Duodenal mucosa (tissue), 2 donors: ENCODE measurements around the gene NELFCD.
"Not testable (repeated sequence)": the region's sequence is repeated elsewhere in the genome, so short reads cannot be mapped to it uniquely, and the experiment has no call there.

ENCODE experiments used
- H3K27ac ChIP-seq: one replicate; pipeline ENCODE4 v1.7.0; 2013; ENCODE audit warnings: low read depth, low read length
- H3K27me3 ChIP-seq, 2 donors: one replicate each; pipeline ENCODE4 v1.7.0; 2013; ENCODE audit warnings: low read length in 2 of 2, control low read depth in 1 of 2; ENCODE audit not compliant: insufficient read depth in 2 of 2, control insufficient read depth in 1 of 2
- H3K36me3 ChIP-seq, 2 donors: one replicate each; pipeline ENCODE4 v1.7.0; 2013; ENCODE audit warnings: low read length in 2 of 2, control low read depth in 1 of 2; ENCODE audit not compliant: insufficient read depth in 2 of 2, control insufficient read depth in 1 of 2
- H3K4me1 ChIP-seq, 2 donors: one replicate each; pipeline ENCODE4 v1.7.0; 2013; ENCODE audit warnings: low read length in 2 of 2, control low read depth in 1 of 2; ENCODE audit not compliant: insufficient read depth in 2 of 2, control insufficient read depth in 1 of 2
- H3K4me3 ChIP-seq, 2 donors: one replicate each; pipeline ENCODE4 v1.7.0; 2013; ENCODE audit warnings: low read length in 2 of 2, low read depth in 1 of 2
- H3K9ac ChIP-seq, 2 donors: one replicate each; pipeline ENCODE4 v1.7.0; 2013; ENCODE audit warnings: low read length in 2 of 2, low read depth in 1 of 2
- H3K9me3 ChIP-seq, 2 donors: one replicate each; pipeline ENCODE4 v1.7.0; 2013; ENCODE audit warnings: low read length in 2 of 2, control low read depth in 1 of 2; ENCODE audit not compliant: control insufficient read depth in 1 of 2

NELFCD gene

DNA sequence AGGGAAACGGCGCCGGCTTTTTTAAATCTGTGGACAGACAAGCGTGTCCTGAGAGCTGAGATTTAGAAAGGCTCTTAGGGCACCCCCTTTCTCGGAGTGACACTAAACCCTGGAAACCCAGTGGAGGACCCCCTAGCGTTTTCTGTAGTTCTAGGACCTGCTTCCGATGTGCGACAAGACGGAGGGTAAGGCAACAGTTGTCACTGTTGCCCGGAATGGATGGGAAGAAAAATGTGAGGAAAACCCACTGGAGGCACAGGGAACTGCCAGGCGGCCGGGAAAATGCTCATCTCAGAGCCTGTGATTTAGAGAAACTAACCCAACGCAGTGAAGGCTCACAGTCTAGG is 51.6 kb downstream of the NELFCD start:
- no peaks in the 10 kb centered on the region for H3K9me3 ChIP-seq
- H3K27ac ChIP-seq, result peak overlapping the region; percentile 61
- peak overlapping the region; percentile 53 to 56 for H3K9ac ChIP-seq
- peak overlapping the region; percentile 56 to 70 for H3K4me3 ChIP-seq
- peaks cover 32 to 48% of the 10 kb centered on the region in 2 donors for H3K4me1 ChIP-seq
- H3K36me3 ChIP-seq, result peaks cover 43 to 56% of the 10 kb centered on the region in 2 donors
- no peaks in the 10 kb centered on the region for H3K27me3 ChIP-seq

DNA sequence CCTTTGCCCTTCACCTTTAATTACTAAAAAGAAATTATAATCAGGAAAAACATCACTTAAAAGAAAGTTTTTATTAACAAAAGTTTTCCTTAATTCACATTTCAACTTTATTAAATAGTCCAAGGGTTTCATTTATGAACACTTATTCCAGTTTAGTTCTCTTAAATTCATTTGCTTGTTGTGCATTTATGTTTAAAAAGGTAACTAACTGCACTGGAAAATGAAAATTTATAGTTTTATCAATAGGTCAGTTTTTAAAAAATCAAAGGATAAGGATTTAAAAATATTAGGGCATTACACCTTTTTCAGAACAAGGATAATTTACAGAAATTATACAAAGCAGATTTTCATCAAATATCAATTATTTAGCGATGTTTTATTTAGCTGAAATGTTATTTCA is 52.0 kb downstream of the NELFCD start:
- no peak overlapping the region for H3K27ac ChIP-seq
- H3K4me3 ChIP-seq, result peak overlapping the region; percentile 56 to 70

GRCh38 chr20:59033616-59034165 is 52.6 kb downstream of the NELFCD start:
- H3K9ac ChIP-seq, result no peak overlapping the region
- no peaks in the 10 kb centered on the region for H3K9me3 ChIP-seq
- H3K4me1 ChIP-seq, result peaks cover 33 to 40% of the 10 kb centered on the region in 2 donors
- H3K27me3 ChIP-seq, result no peaks in the 10 kb centered on the region
- H3K36me3 ChIP-seq, result peaks cover 40 to 54% of the 10 kb centered on the region in 2 donors
- H3K27ac ChIP-seq, result no peak overlapping the region
- H3K4me3 ChIP-seq, result no peak overlapping the region

More for the DNA sequence above, 52.0 kb downstream of the NELFCD start:
- no peaks in the 10 kb centered on the region for H3K27me3 ChIP-seq
- H3K9ac ChIP-seq, result peak overlapping the region; percentile 53 to 56
- H3K4me1 ChIP-seq, result peaks cover 35 to 44% of the 10 kb centered on the region in 2 donors
- peaks cover 45 to 56% of the 10 kb centered on the region in 2 donors for H3K36me3 ChIP-seq
- no peaks in the 10 kb centered on the region for H3K9me3 ChIP-seq

GRCh38 chr20:59035381-59035780 is 54.3 kb downstream of the NELFCD start:
- Histone ChIP-seq H3K9ac (no peak overlapping the region), H3K27me3 (no peaks in the 10 kb centered on the region), H3K4me3 (no peak overlapping the region), H3K27ac (no peak overlapping the region), H3K36me3 (peaks cover 34 to 42% of the 10 kb centered on the region in 2 donors), H3K9me3 (no peaks in the 10 kb centered on the region), H3K4me1 (peaks cover 24 to 34% of the 10 kb centered on the region in 2 donors)

- H3K27ac ChIP-seq, result no peak overlapping the region
- H3K4me1 ChIP-seq, result peaks cover 23 to 31% of the 10 kb centered on the region in 2 donors
- no peak overlapping the region for H3K4me3 ChIP-seq
- no peaks in the 10 kb centered on the region for H3K27me3 ChIP-seq
- peaks cover 34 to 42% of the 10 kb centered on the region in 2 donors for H3K36me3 ChIP-seq
- no peak overlapping the region for H3K9ac ChIP-seq
- H3K9me3 ChIP-seq, result no peaks in the 10 kb centered on the region
These were observed 56.3 kb downstream of the NELFCD start for GRCh38 chr20:59037386-59037785.

- H3K9me3 ChIP-seq, result no peaks in the 10 kb centered on the region
- no peaks in the 10 kb centered on the region for H3K27me3 ChIP-seq
- H3K27ac ChIP-seq, result no peak overlapping the region
- H3K9ac ChIP-seq, result no peak overlapping the region
- H3K36me3 ChIP-seq, result peaks cover 28 to 35% of the 10 kb centered on the region in 2 donors
- peak overlapping the region; percentile 89 to 94 for H3K4me3 ChIP-seq
- H3K4me1 ChIP-seq, result peaks cover 34 to 37% of the 10 kb centered on the region in 2 donors
These were observed 58.2 kb downstream of the NELFCD start for GRCh38 chr20:59039233-59039632.

GRCh38 chr20:59040667-59041066 is 59.6 kb downstream of the NELFCD start:
- peak overlapping the region; percentile 84 for H3K9ac ChIP-seq
- peaks cover 28 to 37% of the 10 kb centered on the region in 2 donors for H3K4me1 ChIP-seq
- peak overlapping the region; percentile 39 for H3K27ac ChIP-seq
- peak overlapping the region; percentile 89 to 94 for H3K4me3 ChIP-seq
- H3K9me3 ChIP-seq, result no peaks in the 10 kb centered on the region
- no peaks in the 10 kb centered on the region for H3K27me3 ChIP-seq
- peaks cover 20 to 25% of the 10 kb centered on the region in 2 donors for H3K36me3 ChIP-seq

DNA sequence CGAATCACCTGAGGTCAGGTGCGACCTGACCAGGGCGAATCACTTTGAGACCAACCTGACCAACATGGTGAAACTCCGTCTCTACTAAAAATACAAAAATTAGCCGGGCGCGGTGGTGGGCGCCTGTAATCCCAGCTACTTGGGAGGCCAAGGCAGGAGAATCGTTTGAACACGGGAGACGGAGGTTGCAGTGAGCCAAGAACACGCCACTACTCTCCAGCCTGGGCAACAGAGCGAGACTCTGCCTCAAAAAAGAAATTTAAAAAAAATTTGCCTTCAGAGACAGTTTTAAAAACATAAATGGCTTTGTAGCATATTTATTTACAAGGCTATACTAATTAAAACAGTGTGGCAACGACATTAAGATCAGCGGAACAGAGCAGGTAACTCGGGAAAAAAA is 60.4 kb downstream of the NELFCD start:
- Histone ChIP-seq H3K4me3 (peak overlapping the region; percentile 89 to 94), H3K27ac (peak overlapping the region; percentile 88)

GRCh38 chr20:59042151-59042795 is 61.2 kb downstream of the NELFCD start, which contains the start of gene PRELID3B:
TSS of gene PRELID3B (minus strand) at chr20:59042786. CDS start at chr20:59042730, 56 bp downstream.
- Histone ChIP-seq H3K36me3 (peaks cover 6 to 10% of the 10 kb centered on the region in 2 donors), H3K27me3 (no peaks in the 10 kb centered on the region), H3K9ac (peak within 1 kb of the TSS; percentile 84 to 91), H3K27ac (peak within 1 kb of the TSS; percentile 88), H3K9me3 (no peaks in the 10 kb centered on the region), H3K4me3 (peak within 1 kb of the TSS; percentile 89 to 94), H3K4me1 (peaks cover 24 to 43% of the 10 kb centered on the region in 2 donors)

More for the DNA sequence above, 60.4 kb downstream of the NELFCD start:
- peaks cover 23 to 37% of the 10 kb centered on the region in 2 donors for H3K4me1 ChIP-seq
- not testable (repeated sequence) for H3K9me3 ChIP-seq, H3K27me3 ChIP-seq
- peak overlapping the region; percentile 84 to 91 for H3K9ac ChIP-seq
- H3K36me3 ChIP-seq, result peaks cover 12 to 17% of the 10 kb centered on the region in 2 donors

DNA sequence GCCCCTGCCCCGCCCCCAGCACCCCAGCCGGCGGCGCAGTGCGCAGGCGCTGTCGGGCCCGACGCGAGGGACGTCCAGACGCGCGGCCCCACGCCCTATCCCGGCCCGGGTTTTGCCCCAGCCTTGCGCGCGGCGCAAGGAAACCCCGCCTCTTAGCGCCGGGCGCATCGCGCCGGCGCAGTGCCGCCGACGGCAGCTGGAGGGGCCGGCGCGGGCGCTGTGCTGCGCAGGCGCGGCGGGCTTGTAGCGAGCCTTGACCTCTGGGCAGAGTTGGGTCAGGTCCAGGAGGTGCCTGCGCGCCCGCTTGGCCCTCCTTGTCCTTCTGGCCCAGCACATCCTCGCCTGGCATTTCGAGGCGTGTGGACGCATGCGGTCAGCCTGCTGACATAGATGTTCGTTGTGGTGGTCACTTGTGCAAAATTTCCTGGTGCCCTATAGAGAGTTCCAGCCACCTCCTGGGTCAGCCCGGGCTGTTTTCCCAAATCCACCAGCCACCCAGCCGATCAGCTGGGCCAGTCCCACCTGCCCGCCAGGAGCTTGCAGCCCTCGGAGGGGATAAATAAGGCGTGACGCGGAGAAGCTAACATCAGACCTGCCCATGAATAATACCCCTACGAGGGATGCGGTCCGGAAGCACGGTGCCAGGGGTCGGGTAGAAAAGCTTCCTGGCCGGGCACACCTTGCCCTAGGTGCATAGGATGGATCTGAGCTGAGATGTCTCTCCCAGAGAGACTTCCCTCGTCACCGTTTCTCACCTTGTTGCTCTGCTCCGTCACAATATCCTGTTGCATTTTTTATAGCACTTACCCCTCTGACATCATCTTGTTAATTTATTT is 62.0 kb downstream of the NELFCD start:
- H3K9ac ChIP-seq, result peak overlapping the region; percentile 69 to 84
- H3K27ac ChIP-seq, result peak overlapping the region; percentile 88
- peaks cover 0 to 3% of the 10 kb centered on the region in 2 donors for H3K36me3 ChIP-seq
- peak overlapping the region; percentile 89 to 94 for H3K4me3 ChIP-seq
- H3K27me3 ChIP-seq, result no peaks in the 10 kb centered on the region
- no peaks in the 10 kb centered on the region for H3K9me3 ChIP-seq
- H3K4me1 ChIP-seq, result peaks cover 30 to 49% of the 10 kb centered on the region in 2 donors
